HepG2 (cell line): Measurements from ENCODE around the gene ACACA. TPM values are rescaled to one million over a fixed set of nuclear protein-coding genes. Genes with fewer than 3 reads are reported as not detected.

Source experiments
- ATAC-seq: fragments of 200-7000 bp; cut with Tn5 transposase; 3 replicates; pipeline ENCODE4 v1.9.1; 2020; ENCODE audit warnings: mild to moderate bottlenecking, moderate library complexity
- BruUV-seq: library from RNA; stranded (reverse); fragments of 400-500 nt; replicated peaks from 2 replicates; lab custom pipeline; 2021; lab: Mats Ljungman, UMichigan
- CTCF ChIA-PET: fragments of 300-600 bp; formaldehyde crosslinking; extraction: SDS; loops from one replicate; lab custom pipeline; 2021; ENCODE audit warnings: low total read pairs, inconsistent platforms, low intra/inter-chr PET ratio; lab: Yijun Ruan, JAX
- POLR2A ChIA-PET: fragments of 350-600 bp; sonication (Branson Sonifier 250); formaldehyde crosslinking; loops from one replicate; lab custom pipeline; 2020; ENCODE audit warnings: antibody characterized with exemption, inconsistent platforms; lab: Yijun Ruan, JAX
- DNase-seq: peaks from one replicate; pipeline ENCODE4 v3.0.0-alpha.2; 2015; ENCODE audit warnings: low spot score
- FAIRE-seq: peaks from 3 replicates; lab custom pipeline; 2011; peaks lifted over from hg19 to GRCh38; lab: Jason Lieb, UNC
- H2AFZ ChIP-seq: one replicate; pipeline ENCODE4 v1.6.1; 2011; ENCODE audit warnings: low read length, inconsistent platforms
- H3K27ac ChIP-seq: fragments of 300-600 bp; 3 replicates; pipeline ENCODE4 v1.8.0; 2011; ENCODE audit warnings: mixed run types, mild to moderate bottlenecking, mixed read lengths, low read length, inconsistent platforms; ENCODE audit not compliant: insufficient read depth; ENCODE audit errors: extremely low read length
- H3K27me3 ChIP-seq, 2 experiments: fragments of 200-600 bp in 1 of 2; 2 replicates in 1 of 2; 3 replicates in 1 of 2; pipeline versions ENCODE4 v1.6.0 to v1.8.0; 2011; ENCODE audit warnings: low read length in 2 of 2, mild to moderate bottlenecking in 2 of 2, moderate library complexity in 2 of 2, inconsistent platforms in 1 of 2; ENCODE audit not compliant: insufficient read depth in 2 of 2, control insufficient read depth in 1 of 2
- H3K36me3 ChIP-seq, 2 experiments: fragments of 200-600 bp in 1 of 2; replicated peaks in 1 of 2; 2 replicates in 1 of 2; 3 replicates in 1 of 2; pipeline versions ENCODE4 v1.5.1 to v1.8.0; 2011; ENCODE audit warnings: low read length in 2 of 2, inconsistent platforms in 1 of 2; ENCODE audit not compliant: insufficient read depth in 2 of 2, control insufficient read depth in 1 of 2
- H3K4me1 ChIP-seq: 2 replicates; pipeline ENCODE4 v1.5.1; 2012; ENCODE audit warnings: low read length, inconsistent platforms; ENCODE audit not compliant: insufficient read depth
- H3K4me2 ChIP-seq: 2 replicates; pipeline ENCODE4 v1.6.0; 2011; ENCODE audit warnings: low read depth, low read length, inconsistent platforms
- H3K4me3 ChIP-seq, 3 experiments: fragments of 200-600 bp in 1 of 3; sonication (generic), shearing (Covaris generic) in 1 of 3; replicated peaks in 1 of 3; 2 replicates each; pipeline ENCODE4 v1.5.1; 2011 to 2016; ENCODE audit warnings: low read length in 3 of 3, inconsistent platforms in 2 of 3, low read depth in 2 of 3, mild to moderate bottlenecking in 2 of 3, control low read depth in 1 of 3, mixed read lengths in 1 of 3; ENCODE audit not compliant: insufficient read depth in 1 of 3
- H3K79me2 ChIP-seq: one replicate; pipeline ENCODE4 v1.6.1; 2011; ENCODE audit warnings: low read length, inconsistent platforms; ENCODE audit not compliant: insufficient read depth
- H3K9ac ChIP-seq: 2 replicates; pipeline ENCODE4 v1.6.0; 2011; ENCODE audit warnings: mild to moderate bottlenecking, low read depth, low read length, inconsistent platforms; ENCODE audit not compliant: insufficient read depth
- H3K9me3 ChIP-seq: 2 replicates; pipeline ENCODE4 v1.5.1; 2012; ENCODE audit warnings: mild to moderate bottlenecking, low read length
- H4K20me1 ChIP-seq: 2 replicates; pipeline ENCODE4 v1.6.0; 2011; ENCODE audit warnings: inconsistent platforms, mild to moderate bottlenecking, low read length, moderate library complexity; ENCODE audit not compliant: insufficient read depth
- IRF2 ChIP-seq: IDR thresholded peaks from 2 replicates; pipeline ENCODE4 v1.6.1; 2018; ENCODE audit warnings: missing genetic modification reagents, missing compliant biosample characterization
- RBM22 ChIP-seq: fragments of 200-400 bp; formaldehyde crosslinking; optimal IDR thresholded peaks from 2 replicates; pipeline ENCODE3; 2017; ENCODE audit warnings: mild to moderate bottlenecking, low read length, moderate library complexity
- SMAD9 ChIP-seq: sonication (generic); formaldehyde crosslinking; IDR thresholded peaks from 2 replicates; pipeline ENCODE4 v1.5.1; 2020; ENCODE audit warnings: mild to moderate bottlenecking, missing genetic modification reagents
- WGBS: methylation state at CpG from one replicate; pipeline ENCODE4 v1.1.6; 2017; ENCODE audit warnings: low lambda C conversion rate; 5-methylcytosine and 5-hydroxymethylcytosine counted together
- in situ Hi-C: cut with HindIII; loops from 2 replicates; pipeline ENCODE4 v1.10.0; 2017; ENCODE audit warnings: low pct_unique_long_range_greater_than_20kb; ENCODE audit not compliant: extremely low pct_ligation_motif_present
- intact Hi-C: fragments of 100-400 bp; cut with micrococcal nuclease; formaldehyde crosslinking; loops from one replicate; pipeline ENCODE4 v1.10.0; 2022; ENCODE audit not compliant: unreplicated experiment
- polyA plus RNA-seq, 8 experiments: library from polyadenylated mRNA; depleted of rRNA in 3 of 8; stranded (reverse) in 7 of 8; unstranded in 1 of 8; fragments of >200 nt; fragmentation: Illumina TruSeq in 4 of 8; extraction: Trizol in 4 of 8; gene quantifications; 2 replicates each; pipeline versions ENCODE4 v1.2.1 to v1.2.3, GENCODE V29; 2011 to 2016; ENCODE audit warnings: low read depth in 4 of 8, missing spikeins in 1 of 8, mixed read lengths in 1 of 8; ENCODE audit not compliant: insufficient read depth in 1 of 8
- total RNA-seq, 5 experiments: library from RNA; depleted of rRNA; stranded (reverse); fragments of >200 nt; fragmentation: Illumina TruSeq; extraction: Trizol; gene quantifications; 2 replicates each; pipeline ENCODE4 v1.2.3, GENCODE V29; 2016; ENCODE audit warnings: low read depth in 1 of 5
- TF ChIP-seq, protein P1 (sequence below): IDR thresholded peaks from 2 replicates; pipeline ENCODE4 v1.6.1; 2016; ENCODE audit warnings: missing biosample characterization, missing genetic modification reagents, low read depth
- TF ChIP-seq, protein P2 (sequence below): sonication (generic); formaldehyde crosslinking; IDR thresholded peaks from 2 replicates; pipeline ENCODE4 v1.4.0; 2020; ENCODE audit warnings: missing genetic modification reagents, borderline replicate concordance

ACACA gene
- total and polyA plus RNA-seq, 2 of the 13 experiments (the other 11 are each of a cell fraction or from before 2014, with no cell fraction given), result 39.2 to 47.2 TPM

DNA sequence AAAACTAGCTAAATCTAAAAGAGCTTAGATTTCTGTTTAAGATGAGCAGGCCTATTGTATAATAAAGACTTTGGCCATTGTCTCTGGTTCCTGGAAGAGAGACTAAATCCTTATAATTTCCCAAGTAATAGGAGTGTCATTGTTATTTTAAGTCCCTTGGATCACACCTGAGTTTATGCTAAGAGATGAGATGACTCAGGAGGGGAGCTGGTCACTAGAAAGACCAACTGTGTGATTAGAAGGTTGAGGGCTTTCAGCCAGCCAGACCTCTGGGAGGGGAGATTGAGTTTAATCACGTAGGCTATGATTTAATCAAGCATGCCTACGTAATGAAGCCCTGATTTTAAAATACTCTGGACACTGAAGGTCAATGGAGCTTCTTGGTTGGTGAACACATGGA is 187.8 kb downstream of the ACACA start (continued):
- TF ChIP-seq, protein P1, sequence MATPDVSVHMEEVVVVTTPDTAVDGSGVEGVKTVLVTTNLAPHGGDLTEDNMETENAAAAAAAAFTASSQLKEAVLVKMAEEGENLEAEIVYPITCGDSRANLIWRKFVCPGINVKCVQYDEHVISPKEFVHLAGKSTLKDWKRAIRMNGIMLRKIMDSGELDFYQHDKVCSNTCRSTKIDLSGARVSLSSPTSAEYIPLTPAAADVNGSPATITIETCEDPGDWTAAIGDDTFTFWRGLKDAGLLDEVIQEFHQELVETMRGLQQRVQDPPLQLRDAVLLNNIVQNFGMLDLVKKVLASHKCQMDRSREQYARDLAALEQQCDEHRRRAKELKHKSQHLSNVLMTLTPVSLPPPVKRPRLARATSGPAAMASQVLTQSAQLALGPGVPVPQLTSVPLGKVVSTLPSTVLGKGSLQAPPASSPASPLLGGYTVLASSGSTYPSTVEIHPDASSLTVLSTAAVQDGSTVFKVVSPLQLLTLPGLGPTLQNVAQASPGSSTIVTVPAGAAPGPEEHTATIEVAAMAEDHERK (CRISPR knock-in tag), result no peak
- TF ChIP-seq IRF2, result no peak
- TF ChIP-seq, protein P2, sequence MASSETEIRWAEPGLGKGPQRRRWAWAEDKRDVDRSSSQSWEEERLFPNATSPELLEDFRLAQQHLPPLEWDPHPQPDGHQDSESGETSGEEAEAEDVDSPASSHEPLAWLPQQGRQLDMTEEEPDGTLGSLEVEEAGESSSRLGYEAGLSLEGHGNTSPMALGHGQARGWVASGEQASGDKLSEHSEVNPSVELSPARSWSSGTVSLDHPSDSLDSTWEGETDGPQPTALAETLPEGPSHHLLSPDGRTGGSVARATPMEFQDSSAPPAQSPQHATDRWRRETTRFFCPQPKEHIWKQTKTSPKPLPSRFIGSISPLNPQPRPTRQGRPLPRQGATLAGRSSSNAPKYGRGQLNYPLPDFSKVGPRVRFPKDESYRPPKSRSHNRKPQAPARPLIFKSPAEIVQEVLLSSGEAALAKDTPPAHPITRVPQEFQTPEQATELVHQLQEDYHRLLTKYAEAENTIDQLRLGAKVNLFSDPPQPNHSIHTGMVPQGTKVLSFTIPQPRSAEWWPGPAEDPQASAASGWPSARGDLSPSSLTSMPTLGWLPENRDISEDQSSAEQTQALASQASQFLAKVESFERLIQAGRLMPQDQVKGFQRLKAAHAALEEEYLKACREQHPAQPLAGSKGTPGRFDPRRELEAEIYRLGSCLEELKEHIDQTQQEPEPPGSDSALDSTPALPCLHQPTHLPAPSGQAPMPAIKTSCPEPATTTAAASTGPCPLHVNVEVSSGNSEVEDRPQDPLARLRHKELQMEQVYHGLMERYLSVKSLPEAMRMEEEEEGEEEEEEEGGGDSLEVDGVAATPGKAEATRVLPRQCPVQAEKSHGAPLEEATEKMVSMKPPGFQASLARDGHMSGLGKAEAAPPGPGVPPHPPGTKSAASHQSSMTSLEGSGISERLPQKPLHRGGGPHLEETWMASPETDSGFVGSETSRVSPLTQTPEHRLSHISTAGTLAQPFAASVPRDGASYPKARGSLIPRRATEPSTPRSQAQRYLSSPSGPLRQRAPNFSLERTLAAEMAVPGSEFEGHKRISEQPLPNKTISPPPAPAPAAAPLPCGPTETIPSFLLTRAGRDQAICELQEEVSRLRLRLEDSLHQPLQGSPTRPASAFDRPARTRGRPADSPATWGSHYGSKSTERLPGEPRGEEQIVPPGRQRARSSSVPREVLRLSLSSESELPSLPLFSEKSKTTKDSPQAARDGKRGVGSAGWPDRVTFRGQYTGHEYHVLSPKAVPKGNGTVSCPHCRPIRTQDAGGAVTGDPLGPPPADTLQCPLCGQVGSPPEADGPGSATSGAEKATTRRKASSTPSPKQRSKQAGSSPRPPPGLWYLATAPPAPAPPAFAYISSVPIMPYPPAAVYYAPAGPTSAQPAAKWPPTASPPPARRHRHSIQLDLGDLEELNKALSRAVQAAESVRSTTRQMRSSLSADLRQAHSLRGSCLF (CRISPR knock-in tag), result no peak

DNA sequence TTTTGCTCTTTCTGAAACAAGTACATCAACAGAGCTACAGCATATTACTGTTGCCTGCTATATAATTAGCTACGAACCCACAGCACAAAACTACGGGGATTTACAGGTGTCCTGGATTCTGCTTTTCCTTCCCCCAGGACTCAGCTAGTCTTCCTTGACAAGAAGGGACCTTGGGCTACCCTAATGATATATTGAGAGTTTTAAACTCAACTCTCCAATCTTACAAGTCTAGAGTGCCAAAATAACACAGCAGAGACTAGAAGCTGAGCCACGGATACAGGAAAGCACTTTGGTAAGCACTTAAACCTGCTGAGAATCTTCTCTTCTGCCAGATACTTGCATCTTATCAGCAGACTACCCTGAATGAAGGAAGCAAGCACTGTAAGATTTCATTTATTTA is 192.2 kb downstream of the ACACA start:
- H3K9me3 ChIP-seq, result no peaks in the 10 kb centered on the region
- no TSS peak for BruUV-seq
- POLR2A ChIA-PET, result no interaction called here
- intact Hi-C loops (no loop called here), in situ Hi-C loops (no loop called here)
- H3K79me2 ChIP-seq, result no peaks in the 10 kb centered on the region
- H4K20me1 ChIP-seq, result no peaks in the 10 kb centered on the region
- CTCF ChIA-PET, result no interaction called here
- no peak overlapping the region for H2AFZ ChIP-seq
- no peak overlapping the region for H3K27ac ChIP-seq
- FAIRE-seq, result no peak
- H3K4me1 ChIP-seq, result no peaks in the 10 kb centered on the region
- ATAC-seq, result no peak
- peaks cover 15 to 75% of the 10 kb centered on the region in 2 experiments for H3K36me3 ChIP-seq
- TF ChIP-seq SMAD9 (CRISPR knock-in tag), result no peak
- peak; percentile 35 for TF ChIP-seq RBM22
- no peak overlapping the region for H3K4me3 ChIP-seq
- H3K27me3 ChIP-seq, result no peaks in the 10 kb centered on the region
- 97% methylated on average over 3 of the region's 3 CpGs for WGBS
- H3K9ac ChIP-seq, result no peak overlapping the region
- no peak overlapping the region for H3K4me2 ChIP-seq
- no peak for DNase-seq
